Activated CD8-positive, alpha-beta T cell treated with anti-CD3 and anti-CD28 coated beads, Interleukin-2, amount 10 ng/mL, durations not matched to agents 7 days and 5 days (primary cell): ENCODE data around the gene FLOT1. TPM values are rescaled to one million over a fixed set of nuclear protein-coding genes. Genes with fewer than 3 reads are reported as not detected.
A peak's percentile ranks its signal among the peaks of the same experiment; 100 is the strongest.

ENCODE experiments used
- ATAC-seq: fragments of 150-1000 bp; cut with Tn5 transposase; one replicate; pipeline ENCODE4 v1.10.0; 2021; ENCODE audit warnings: moderate library complexity
- CTCF ChIA-PET: fragments of 350-600 bp; sonication (Branson Sonifier 250); formaldehyde crosslinking; loops from one replicate; lab custom pipeline; 2021; ENCODE audit warnings: antibody characterized with exemption; lab: Charles Lee
- POLR2A ChIA-PET: fragments of 350-600 bp; sonication (Branson Sonifier 250); formaldehyde crosslinking; loops from one replicate; lab custom pipeline; 2021; ENCODE audit warnings: antibody characterized with exemption; lab: Charles Lee
- DNase-seq: peaks from one replicate; pipeline ENCODE4 v3.0.0-alpha.2; 2020
- H3K27ac Mint-ChIP-seq: one replicate; pipeline ENCODE4 v1.8.0; 2021; ENCODE audit warnings: mild to moderate bottlenecking, mixed read lengths
- H3K27me3 Mint-ChIP-seq: one replicate; pipeline ENCODE4 v1.8.0; 2021; ENCODE audit warnings: low read depth, mixed read lengths
- H3K36me3 Mint-ChIP-seq: one replicate; pipeline ENCODE4 v1.8.0; 2021; ENCODE audit warnings: low read depth, mixed read lengths
- H3K4me1 Mint-ChIP-seq: one replicate; pipeline ENCODE4 v1.8.0; 2021; ENCODE audit warnings: low read depth, mixed read lengths
- H3K4me3 Mint-ChIP-seq: one replicate; pipeline ENCODE4 v1.8.0; 2021; ENCODE audit warnings: mild to moderate bottlenecking, mixed read lengths
- H3K9me3 Mint-ChIP-seq: one replicate; pipeline ENCODE4 v1.8.0; 2022; ENCODE audit warnings: mixed read lengths; ENCODE audit not compliant: insufficient read depth
- total RNA-seq, 2 experiments: library from RNA; stranded (reverse); gene quantifications; one replicate each; pipeline ENCODE4 v1.2.3, GENCODE V29; 2021

FLOT1 gene
- total RNA-seq, 2 experiments from 2014 or later, result 314 to 317 TPM

DNA sequence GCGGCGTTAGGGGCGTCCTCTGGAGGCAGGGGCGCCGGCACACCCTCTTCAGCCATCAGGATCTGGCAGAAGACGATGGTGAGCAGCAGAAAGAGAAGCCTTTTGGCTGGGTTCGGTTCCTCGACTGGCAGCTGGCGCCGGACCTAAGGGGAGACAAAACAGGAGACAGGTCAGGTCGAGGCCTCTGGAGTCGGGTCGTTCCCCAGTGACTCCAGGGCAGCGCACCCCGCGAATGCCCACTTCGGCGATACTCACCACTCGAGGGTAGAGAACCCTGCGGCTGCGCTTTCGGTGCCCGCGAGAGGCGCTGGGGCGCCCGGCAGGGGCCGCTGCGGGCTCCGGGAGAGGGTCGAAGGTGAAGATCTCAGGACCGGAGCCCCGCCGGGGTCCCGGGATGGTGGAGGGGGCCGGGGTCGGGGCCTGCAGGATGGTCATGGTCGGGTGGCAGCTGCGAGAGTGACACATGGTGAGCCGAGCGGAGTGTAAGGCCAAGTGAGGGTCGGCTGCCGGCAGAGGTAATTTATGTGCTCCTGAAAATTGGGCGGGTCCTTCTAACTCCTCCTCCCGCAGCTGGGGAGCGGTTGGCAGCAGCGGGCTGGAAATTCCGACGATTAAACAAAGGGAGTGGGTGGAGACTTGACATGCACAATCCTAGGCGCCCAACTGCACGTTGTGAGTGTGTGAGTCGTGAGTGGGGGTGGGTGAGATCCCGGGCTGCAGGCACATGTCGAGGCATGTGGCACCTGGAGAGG is 1.7 kb upstream of the FLOT1 start, which contains the start of gene IER3:
Gene IER3, minus strand, starts transcription at position 494 of the 752 bp plus-strand sequence. Its CDS starts 29 bp downstream, at position 465.
- Mint-ChIP-seq H3K36me3 (peaks cover 45% of the 10 kb centered on the region), H3K9me3 (no peaks in the 10 kb centered on the region), H3K27me3 (no peaks in the 10 kb centered on the region), H3K4me3 (peak within 1 kb of the TSS; percentile 99), H3K27ac (peak within 1 kb of the TSS; percentile 96), H3K4me1 (peaks cover 63% of the 10 kb centered on the region)
- ATAC-seq (peak; percentile 44), DNase-seq (peak; percentile 85)
- ChIA-PET CTCF (interaction anchor here (0.8 to 2.9 kb wide), 16 partner anchors 11 to 85 kb away, joined by 3 to 13 read pairs (median 6); no protein-coding TSS in a partner anchor), POLR2A (interaction anchor here (0.6 to 3.5 kb wide), 17 partner anchors 8 to 132 kb away, joined by 3 to 40 read pairs (median 4); partner anchors contain the start of gene MRPS18B)

DNA sequence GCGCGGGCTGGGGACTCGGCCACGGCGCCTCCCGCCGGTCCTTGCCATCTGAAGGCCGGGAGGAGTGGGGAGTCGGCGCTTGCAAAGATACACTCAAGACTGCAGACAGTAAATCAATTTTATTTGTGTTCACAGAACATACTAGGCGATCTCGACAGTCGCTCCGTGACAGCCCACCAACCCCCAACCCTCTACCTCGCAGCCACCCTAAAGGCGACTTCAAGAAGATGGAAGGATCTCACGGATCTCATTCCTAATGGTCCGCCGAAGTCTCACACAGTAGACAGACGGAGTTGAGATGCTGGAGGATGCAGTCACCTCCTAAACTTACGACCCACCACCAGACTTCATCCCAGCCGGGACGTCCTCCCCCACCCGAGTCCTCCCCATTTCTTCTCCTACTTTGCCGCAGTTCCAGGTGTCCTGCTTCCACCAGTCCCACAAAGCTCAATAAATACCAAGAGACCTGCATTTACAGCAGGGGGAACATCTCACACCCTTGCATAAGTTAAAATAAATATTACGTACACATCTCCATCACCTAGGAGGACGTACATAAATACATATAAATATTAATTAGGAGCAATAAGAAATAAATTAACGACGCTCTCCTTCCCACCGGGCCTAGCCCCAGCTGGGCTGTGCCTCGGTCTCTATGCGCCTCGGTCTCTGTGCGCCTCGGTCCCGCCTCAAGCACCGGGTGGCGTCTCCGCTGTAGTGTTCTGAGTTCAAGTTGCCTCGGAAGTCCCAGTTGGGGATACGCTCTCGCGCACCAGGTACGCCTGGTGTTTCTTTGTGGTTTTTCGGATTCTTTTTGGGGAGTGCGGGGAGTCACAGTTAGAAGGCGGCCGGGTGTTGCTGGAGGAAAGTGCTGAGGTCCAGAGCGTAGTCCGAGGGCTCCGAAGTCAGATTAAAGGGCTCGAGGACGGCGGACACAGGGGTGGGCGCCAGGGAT is 889 bp upstream of the FLOT1 start:
- peaks cover 67% of the 10 kb centered on the region for H3K4me1 Mint-ChIP-seq
- no peaks in the 10 kb centered on the region for H3K9me3 Mint-ChIP-seq
- H3K4me3 Mint-ChIP-seq, result peak overlapping the region; percentile 99
- H3K27ac Mint-ChIP-seq, result peak overlapping the region; percentile 96
- DNase-seq (peak; percentile 65), ATAC-seq (peak; percentile 52)
- peaks cover 53% of the 10 kb centered on the region for H3K36me3 Mint-ChIP-seq
- CTCF ChIA-PET, result interaction anchor here (1.1 to 2.9 kb wide), 14 partner anchors 12 to 86 kb away, joined by 3 to 13 read pairs (median 6); no protein-coding TSS in a partner anchor
- no peaks in the 10 kb centered on the region for H3K27me3 Mint-ChIP-seq
- POLR2A ChIA-PET, result interaction anchor here (0.5 to 3.5 kb wide), 18 partner anchors 7 to 212 kb away, joined by 3 to 40 read pairs (median 4); partner anchors contain the start of gene MRPS18B

DNA sequence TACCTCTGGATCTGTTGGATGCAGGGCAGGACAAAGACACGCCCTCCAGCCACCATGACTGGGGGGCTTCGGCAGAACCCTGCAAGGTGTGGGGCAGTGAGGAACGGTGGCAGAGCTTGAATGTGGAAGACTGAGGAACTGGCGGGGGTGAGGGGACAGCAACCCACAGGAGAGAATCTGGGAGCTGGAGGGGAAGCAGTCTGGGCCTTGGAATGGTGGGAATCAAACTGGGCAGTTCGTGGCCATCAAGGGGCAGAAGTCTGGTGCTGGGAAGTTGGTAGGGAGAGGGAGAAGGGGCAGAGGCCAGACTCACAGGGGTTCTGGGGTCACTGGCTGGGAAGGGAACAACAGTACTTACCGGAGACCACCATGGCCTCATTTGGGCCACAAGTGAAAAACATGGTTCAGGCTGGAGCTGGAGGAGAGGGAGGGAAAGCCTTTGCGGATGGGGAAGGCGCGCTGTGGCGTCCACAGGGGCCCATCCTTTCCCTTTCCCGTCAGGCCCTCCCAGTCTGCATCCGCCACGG is 635 bp downstream of the FLOT1 start:
- H3K9me3 Mint-ChIP-seq, result peaks cover 4% of the 10 kb centered on the region
- H3K4me3 Mint-ChIP-seq, result peak overlapping the region; percentile 99
- H3K27me3 Mint-ChIP-seq, result no peaks in the 10 kb centered on the region
- H3K27ac Mint-ChIP-seq, result peak overlapping the region; percentile 96
- ChIA-PET POLR2A (interaction anchor here (0.5 to 3.5 kb wide), 9 partner anchors 16 to 127 kb away, joined by 3 to 40 read pairs (median 4); no protein-coding TSS in a partner anchor), CTCF (interaction anchor here (0.9 to 1.3 kb wide), 8 partner anchors 11 to 87 kb away, joined by 3 to 13 read pairs (median 3); no protein-coding TSS in a partner anchor)
- peaks cover 68% of the 10 kb centered on the region for H3K36me3 Mint-ChIP-seq
- no peak for DNase-seq
- no peak for ATAC-seq
- peaks cover 72% of the 10 kb centered on the region for H3K4me1 Mint-ChIP-seq

DNA sequence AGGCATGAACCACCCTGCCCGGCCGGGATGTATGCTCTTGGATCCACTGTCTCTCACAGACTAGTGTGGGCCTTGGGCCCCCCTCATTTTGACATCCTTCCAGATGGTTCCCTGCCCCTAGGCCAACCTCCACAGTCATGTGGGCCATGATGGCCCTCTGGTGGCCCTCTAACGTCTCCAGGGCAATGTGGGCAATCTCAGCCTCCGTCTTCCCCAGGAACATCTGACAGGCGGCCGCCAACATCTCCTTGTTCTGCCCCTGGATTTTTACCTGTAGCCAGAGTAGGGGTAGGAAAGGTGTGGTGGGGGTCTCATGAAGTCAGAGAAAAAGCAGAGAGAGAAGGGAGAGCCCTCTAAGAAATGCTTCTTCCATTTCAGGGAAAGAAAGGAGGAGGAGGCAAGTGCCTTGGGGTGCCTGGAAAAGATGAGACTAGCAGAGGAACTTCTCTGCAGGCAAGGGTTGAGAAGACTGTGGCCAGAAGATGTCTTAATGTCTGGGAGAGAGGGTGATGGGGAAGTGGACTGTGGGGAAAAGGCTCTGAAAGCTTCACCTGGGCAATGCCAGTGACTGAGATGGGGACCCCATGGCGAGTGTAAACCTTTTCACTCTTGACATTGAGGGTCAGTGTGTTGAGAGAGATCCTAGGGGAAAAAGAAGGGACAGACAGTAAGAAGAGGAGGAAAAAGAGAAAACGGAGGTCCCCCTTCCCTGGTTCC is 1.3 kb downstream of the FLOT1 start:
- H3K4me3 Mint-ChIP-seq, result peak overlapping the region; percentile 99
- H3K9me3 Mint-ChIP-seq, result peaks cover 4% of the 10 kb centered on the region
- ATAC-seq, result no peak
- ChIA-PET POLR2A (interaction anchor here (0.5 to 3.5 kb wide), 5 partner anchors 20 to 59 kb away, joined by 3 to 40 read pairs (median 4); no protein-coding TSS in a partner anchor), CTCF (interaction anchor here (0.9 to 5.2 kb wide), 12 partner anchors 10 to 346 kb away, joined by 3 to 32 read pairs (median 3); no protein-coding TSS in a partner anchor)
- no peak for DNase-seq
- H3K27ac Mint-ChIP-seq, result peak overlapping the region; percentile 96
- peaks cover 75% of the 10 kb centered on the region for H3K36me3 Mint-ChIP-seq
- peaks cover 74% of the 10 kb centered on the region for H3K4me1 Mint-ChIP-seq
- no peaks in the 10 kb centered on the region for H3K27me3 Mint-ChIP-seq

DNA sequence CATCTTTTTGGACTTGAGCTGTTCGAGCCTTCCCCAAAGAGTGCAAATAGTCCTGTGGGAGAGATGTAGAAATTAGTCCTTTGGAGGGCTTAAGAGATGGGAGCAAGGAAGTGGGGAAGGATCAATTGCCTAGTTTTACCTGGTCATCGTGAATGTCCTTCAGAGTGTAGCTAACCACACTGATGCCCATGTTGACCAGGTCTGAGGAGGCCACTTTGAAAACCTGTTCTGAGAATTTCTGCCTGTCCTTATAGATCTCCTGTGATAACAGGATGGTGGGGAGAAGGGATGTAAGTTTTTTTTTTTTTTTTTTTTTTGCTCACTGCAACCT is 2.0 kb downstream of the FLOT1 start:
- Mint-ChIP-seq H3K27me3 (no peaks in the 10 kb centered on the region), H3K4me1 (peaks cover 75% of the 10 kb centered on the region), H3K9me3 (peaks cover 4% of the 10 kb centered on the region), H3K27ac (peak overlapping the region; percentile 96), H3K36me3 (peaks cover 82% of the 10 kb centered on the region), H3K4me3 (peak overlapping the region; percentile 99)
- DNase-seq (no peak), ATAC-seq (no peak)
- CTCF ChIA-PET, result interaction anchor here (0.9 to 5.2 kb wide), 6 partner anchors 11 to 347 kb away, joined by 3 to 32 read pairs (median 3); no protein-coding TSS in a partner anchor
- POLR2A ChIA-PET, result interaction anchor here (0.8 to 0.9 kb wide), 2 partner anchors 15 to 59 kb away, joined by 4 to 5 read pairs; no protein-coding TSS in a partner anchor

DNA sequence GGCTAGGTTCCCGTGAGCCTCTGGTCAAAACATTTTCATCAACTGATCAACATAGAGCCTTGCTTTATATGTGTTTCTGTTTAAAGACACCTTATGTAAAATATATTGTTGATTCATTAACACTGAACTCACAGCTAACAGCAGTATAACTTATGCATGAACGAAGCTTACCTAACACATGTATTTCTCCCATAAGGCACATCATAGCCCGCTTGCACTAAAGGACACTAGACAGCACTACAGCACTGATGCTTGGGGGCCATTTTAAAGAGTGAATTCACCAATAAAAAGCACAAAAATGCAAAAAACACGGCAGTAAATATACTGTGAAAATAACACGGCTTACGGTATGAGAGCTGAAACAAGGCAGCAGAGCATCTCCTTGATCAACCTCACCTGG is 4.0 kb downstream of the FLOT1 start:
- Mint-ChIP-seq H3K27me3 (no peaks in the 10 kb centered on the region), H3K9me3 (peaks cover 4% of the 10 kb centered on the region), H3K27ac (peak overlapping the region; percentile 71), H3K36me3 (peaks cover 94% of the 10 kb centered on the region), H3K4me1 (peaks cover 79% of the 10 kb centered on the region), H3K4me3 (peak overlapping the region; percentile 99)
- DNase-seq (no peak), ATAC-seq (no peak)
- POLR2A ChIA-PET, result interaction anchor here (0.6 to 2.7 kb wide), 9 partner anchors 9 to 246 kb away, joined by 3 to 13 read pairs (median 4); partner anchors contain the start of gene TUBB
- CTCF ChIA-PET, result interaction anchor here (0.9 to 5.2 kb wide), 12 partner anchors 9 to 197 kb away, joined by 3 to 32 read pairs (median 5); partner anchors contain the start of genes DHX16 and MDC1

DNA sequence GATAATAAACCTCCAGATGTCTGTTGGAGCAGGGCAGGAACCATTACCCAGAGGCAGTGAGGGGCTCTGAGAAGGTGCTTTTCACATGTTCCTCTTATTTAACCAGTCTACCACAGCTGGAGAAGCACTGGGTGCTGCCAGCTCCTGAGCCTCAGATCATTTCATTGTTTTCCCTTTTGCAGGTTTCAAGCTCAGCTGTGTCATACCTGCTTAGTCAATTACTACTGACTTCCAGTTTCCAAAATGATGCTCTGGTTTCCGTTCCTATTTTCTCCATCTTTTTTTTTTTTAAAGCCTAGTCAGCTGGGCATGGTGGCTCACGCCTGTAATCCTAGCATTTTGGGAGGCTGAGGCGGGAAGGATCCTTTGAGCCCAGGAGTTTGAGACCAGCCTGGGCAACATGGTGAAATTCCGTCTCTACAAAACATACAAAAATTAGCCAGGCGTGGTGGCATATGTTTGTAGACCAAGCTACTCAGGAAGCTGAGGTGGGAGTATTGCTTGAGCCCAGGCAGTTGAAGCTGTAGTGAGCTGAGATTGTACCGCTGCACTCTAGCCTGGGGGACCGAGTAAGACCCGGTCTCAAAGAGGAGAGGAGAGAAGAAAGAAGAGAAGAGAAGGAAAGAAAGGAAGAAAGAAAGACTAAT is 6.7 kb downstream of the FLOT1 start:
- Mint-ChIP-seq H3K4me3 (peak overlapping the region; percentile 71), H3K27ac (peak overlapping the region; percentile 88), H3K9me3 (peaks cover 4% of the 10 kb centered on the region), H3K4me1 (peaks cover 90% of the 10 kb centered on the region), H3K36me3 (peaks cover 89% of the 10 kb centered on the region), H3K27me3 (no peaks in the 10 kb centered on the region)
- ChIA-PET POLR2A (interaction anchor here (0.6 to 2.6 kb wide), 10 partner anchors 8 to 243 kb away, joined by 3 to 17 read pairs (median 4); partner anchors contain the start of genes IER3 and PRR3), CTCF (interaction anchor here (0.9 to 5.2 kb wide), 17 partner anchors 12 to 352 kb away, joined by 3 to 32 read pairs (median 4); partner anchors contain the start of genes MRPS18B and VARS2)
- no peak for ATAC-seq
- DNase-seq, result no peak

DNA sequence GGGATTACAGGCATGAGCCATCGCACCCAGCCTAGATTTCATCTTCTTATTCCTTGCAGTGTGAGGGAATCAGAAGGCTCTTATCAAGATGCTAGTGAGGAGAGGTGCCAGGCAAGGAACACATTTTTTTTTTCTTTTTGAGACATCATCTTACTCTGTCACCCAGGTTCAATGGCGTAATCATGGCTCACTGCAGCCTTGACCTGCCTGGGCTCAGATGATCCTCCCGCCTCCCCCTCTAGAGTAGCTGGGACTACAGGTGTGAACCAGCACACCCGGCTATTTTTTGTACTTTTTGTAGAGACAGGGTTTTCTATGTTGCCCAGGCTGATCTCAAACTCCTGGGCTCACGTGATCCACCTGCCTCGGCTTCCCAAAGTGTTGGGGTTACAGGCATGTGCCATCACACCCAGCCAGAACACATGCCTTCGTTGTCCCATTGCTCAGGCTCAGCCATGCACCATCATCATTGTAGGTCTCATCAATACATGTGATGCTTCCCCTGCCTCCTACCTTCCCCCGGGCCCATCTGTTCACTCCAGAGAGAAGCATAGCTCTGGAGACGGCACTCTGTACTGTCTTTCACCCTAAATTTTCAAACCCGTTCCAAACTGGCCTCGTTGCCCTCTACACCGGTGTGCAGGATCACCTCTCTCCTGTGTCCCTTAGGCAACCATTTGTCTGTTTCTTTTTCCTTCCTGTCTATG is 10.1 kb downstream of the FLOT1 start:
- no peaks in the 10 kb centered on the region for H3K9me3 Mint-ChIP-seq
- H3K4me3 Mint-ChIP-seq, result no peak overlapping the region
- DNase-seq, result no peak
- H3K27ac Mint-ChIP-seq, result peak overlapping the region; percentile 31
- H3K36me3 Mint-ChIP-seq, result peaks cover 84% of the 10 kb centered on the region
- no peaks in the 10 kb centered on the region for H3K27me3 Mint-ChIP-seq
- peaks cover 70% of the 10 kb centered on the region for H3K4me1 Mint-ChIP-seq
- POLR2A ChIA-PET, result interaction anchor here (0.6 to 4.3 kb wide), 6 partner anchors 9 to 161 kb away, joined by 3 to 32 read pairs (median 3); partner anchors contain the start of genes ABCF1, MRPS18B and PPP1R10
- CTCF ChIA-PET, result interaction anchor here (1.4 to 25.4 kb wide), 12 partner anchors 10 to 355 kb away, joined by 3 to 686 read pairs (median 8); partner anchors contain the start of genes DHX16 and VARS2
- no peak for ATAC-seq
